ENCODE measurements around the gene GNE. TPM values are rescaled to one million over a fixed set of nuclear protein-coding genes. Genes with fewer than 3 reads are reported as not detected.

The GNE gene
- total and polyA plus RNA-seq, 9 of the 15 experiments (the other 6 are each of a cell fraction or from before 2014, with no cell fraction given), result 5.1 to 18.6 (median 12.0) TPM

GRCh38 chr9:36190388-36191289 is 67.6 kb downstream of the GNE start, which contains the start of gene CLTA (continued):
- TF ChIP-seq ATF3 (IDR thresholded peaks at IDR 0.05), result no peak
- TF ChIP-seq ATF3 (CRISPR knock-in tag; conservative IDR thresholded peaks at IDR 0.05), result no peak
- TF ChIP-seq ZHX1 (conservative IDR thresholded peaks at IDR 0.05; ENCODE audit: low read length), result no peak
- TF ChIP-seq RBM39 (optimal IDR thresholded peaks at IDR 0.05; ENCODE audit: low read depth, low read length), result no peak
- TF ChIP-seq MLLT1 (IDR thresholded peaks at IDR 0.05), result no peak
- no peak for TF ChIP-seq RBM22 (IDR thresholded peaks at IDR 0.05; ENCODE audit: low read depth, low read length, poor library complexity, severe bottlenecking)
- TF ChIP-seq CREM (IDR thresholded peaks at IDR 0.05; ENCODE audit: low read depth), result peak; percentile 35
- TF ChIP-seq MGA (IDR thresholded peaks at IDR 0.05), result peak; percentile 15; the same call in 1 of the 2 replicates
- no peak for TF ChIP-seq SIN3B (IDR thresholded peaks at IDR 0.05; ENCODE audit: low read depth)

All from K562 (cell line).